GM18870 (cell line): Measurements from ENCODE around the gene AADAC.
A peak's percentile ranks its signal among the peaks of the same experiment; 100 is the strongest.
"Not testable (repeated sequence)": the region's sequence is repeated elsewhere in the genome, so short reads cannot be mapped to it uniquely, and the experiment has no call there.

ENCODE experiments used
- ATAC-seq: cut with Tn5 transposase; IDR thresholded peaks from one replicate; pipeline ENCODE4 v1.9.1; 2021; ENCODE audit warnings: moderate library complexity; ENCODE audit not compliant: unreplicated experiment

Gene AADAC

DNA sequence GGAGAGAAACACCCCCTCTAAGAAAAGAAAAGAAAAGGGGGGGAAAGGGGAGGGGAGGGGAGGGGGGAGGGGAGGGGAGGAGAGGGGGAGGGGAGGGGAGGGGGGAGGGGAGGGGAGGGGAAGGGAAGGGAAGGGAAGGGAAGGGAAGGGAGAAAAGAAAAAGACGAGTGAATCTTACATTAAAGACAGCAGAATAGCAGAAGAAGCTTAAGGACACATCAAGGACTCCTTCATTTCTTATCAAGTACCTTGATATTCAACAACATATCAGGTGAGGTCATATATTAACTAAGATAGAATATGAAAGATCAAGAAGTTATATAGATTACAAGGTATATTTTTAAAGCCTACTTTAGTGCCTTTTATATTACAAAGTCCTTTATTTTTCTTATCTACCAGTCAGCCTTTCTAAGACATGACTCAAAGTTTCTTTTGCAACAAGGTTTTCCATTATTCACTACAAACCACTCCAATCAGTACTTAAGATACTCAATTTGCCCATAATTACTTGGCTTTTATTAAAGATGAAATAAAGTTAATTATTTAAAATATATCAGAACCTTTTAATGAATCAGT lies 17.7 kb upstream of the AADAC start:
- ATAC-seq, result no peak

DNA sequence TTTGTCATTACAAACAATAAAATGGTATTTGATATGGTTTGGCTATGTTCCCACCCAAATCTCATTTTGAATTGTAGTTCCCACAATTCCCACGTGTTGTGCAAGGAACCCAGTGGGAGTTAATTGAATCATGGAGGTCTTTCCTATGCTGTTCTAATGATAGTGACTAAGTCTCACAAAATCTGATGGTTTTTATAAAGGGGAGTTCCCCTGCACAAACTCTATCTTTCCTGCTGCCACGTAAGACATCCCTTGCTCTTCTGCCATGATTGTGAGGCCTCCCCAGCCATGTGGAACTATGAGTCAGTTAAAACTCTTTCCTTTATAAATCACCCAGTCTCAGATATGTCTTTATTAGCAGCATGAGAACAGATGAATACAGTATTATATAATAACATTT lies 15.4 kb upstream of the AADAC start:
- no peak for ATAC-seq

DNA sequence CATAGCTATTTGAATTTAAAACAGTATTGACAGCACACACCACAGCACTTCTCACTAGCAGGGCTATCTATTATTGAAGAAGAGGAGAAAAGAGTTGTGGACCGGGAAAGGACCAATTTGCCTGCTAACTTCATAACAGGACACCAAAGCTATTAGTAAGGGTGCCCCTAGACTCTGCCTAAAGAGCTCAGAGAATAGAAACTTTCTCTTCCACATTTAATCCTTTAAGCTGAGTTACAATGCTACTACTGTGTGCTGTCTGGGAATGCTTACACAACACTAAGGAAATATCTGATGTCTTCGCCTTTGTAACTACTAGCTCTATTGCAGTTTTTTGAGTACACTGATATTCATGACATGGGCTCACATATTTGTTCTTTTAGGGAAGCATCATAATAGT lies 13.5 kb upstream of the AADAC start:
- no peak for ATAC-seq

DNA sequence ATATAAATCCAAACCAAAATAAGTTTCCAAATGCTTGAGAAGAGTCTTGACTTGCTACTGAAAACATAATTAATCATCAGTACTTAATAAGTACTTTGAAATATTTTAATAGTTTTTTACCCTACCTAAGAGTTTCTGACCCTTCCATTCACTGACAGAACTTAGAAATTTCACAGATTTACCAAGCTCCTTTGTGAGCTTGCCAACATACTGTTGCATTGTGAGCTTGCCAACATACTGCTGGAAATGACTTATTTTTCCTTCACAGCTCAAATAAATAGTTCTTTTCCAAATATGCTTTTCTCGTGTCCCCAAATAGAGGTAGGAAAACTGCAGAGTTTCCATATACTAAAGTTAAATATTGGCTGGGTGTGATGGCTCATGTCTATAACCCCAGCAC lies 9.6 kb upstream of the AADAC start:
- no peak for ATAC-seq

DNA sequence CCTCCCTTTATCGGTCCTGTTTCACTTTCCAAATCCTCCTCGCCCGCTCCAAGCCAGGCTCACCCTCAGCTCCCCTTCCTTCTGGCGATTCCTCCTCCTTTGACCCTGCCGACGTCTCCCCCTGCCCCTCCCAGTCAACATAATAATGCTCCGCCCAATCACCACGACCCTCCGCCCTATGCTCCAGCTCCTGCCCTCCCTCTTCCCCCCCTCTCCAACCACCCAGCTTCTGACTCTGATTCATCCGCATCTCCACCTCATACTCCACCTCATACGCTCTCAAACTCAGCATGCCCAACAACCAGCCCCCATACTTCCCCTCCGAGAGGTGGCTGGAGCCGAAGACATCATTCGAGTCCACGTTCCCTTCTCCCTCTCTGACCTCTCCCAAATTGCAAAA lies 7.1 kb upstream of the AADAC start:
- ATAC-seq, result no peak

DNA sequence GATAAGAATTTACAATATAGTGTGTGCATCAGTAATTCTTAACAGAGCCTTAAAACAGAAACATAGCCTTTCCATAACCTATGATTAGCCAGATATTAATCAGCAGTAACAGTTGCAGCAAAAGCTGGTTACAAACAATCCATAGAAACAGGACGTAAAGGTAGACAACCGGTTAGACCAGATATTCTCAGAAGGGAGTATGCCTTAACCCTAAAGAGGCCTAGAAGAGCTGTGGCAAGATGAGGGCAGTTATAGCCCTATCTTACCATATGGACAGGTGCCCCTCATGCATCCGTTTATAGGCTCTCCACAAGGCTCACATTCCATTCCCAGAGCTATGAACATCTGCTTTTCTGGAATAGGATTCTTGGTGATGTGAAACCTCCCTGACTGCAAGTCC lies 5.0 kb upstream of the AADAC start:
- not testable (repeated sequence) for ATAC-seq

DNA sequence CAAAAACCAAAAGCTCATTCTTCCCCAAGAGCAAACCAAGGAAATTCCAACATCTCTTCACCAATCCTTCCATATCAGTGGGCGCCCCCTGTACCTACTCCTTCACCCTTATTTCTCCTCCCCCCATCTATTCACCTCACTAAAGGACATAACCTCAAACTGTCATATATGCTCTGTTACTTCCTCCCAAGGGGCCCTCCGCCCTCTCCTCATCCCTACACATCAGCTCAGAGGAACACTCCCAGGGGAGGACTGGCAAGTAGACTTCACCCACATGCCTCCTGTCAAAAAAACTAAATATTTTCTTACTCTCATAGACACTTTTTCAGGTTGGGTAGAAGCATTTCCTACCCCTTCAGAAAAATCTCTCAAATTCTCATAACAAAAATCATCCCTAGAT lies 2.4 kb upstream of the AADAC start:
- ATAC-seq, result no peak

DNA sequence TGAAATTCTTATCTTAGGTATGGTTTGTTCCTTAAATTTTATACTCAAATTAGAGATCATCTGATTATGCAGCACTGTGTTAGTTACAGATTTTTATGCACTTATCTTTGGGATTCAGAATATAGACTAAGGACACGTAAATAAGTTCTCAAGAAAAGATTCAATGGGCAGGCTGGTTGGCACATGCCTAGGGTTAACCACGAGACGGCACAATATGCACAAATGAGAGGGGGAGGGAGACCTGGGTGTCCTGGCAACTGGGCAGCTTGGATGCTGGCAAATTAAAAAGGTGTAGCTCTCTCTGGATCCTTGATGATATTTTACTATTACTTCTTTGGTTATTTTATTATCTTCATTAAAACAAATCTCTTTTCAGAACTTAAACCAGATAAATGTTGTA lies 672 bp downstream of the AADAC start:
- no peak for ATAC-seq

DNA sequence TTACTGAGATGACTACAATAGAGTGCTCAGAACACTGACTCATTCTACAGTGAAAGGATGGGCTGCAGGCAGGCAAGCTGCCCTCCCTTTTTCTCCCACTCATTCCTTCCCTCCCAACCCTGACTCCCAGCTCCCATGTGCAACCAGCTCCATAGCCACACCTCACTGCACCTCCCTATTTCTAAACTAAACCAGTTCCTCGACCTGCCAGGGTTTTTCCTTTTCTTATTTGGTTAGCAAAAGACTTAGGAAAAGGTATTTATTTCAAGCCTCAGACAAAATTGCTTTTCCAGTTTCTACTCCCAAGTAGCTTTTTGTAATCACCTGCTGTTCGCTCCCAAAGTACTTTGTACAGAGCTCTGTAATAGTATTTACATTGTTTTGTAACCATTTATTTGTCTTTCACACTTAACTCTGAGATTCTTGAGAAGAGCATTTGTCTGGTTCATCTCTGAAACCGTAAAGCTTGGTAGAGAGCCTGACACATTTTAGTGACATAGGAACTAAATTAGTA lies 2.2 kb downstream of the AADAC start:
- no peak for ATAC-seq

DNA sequence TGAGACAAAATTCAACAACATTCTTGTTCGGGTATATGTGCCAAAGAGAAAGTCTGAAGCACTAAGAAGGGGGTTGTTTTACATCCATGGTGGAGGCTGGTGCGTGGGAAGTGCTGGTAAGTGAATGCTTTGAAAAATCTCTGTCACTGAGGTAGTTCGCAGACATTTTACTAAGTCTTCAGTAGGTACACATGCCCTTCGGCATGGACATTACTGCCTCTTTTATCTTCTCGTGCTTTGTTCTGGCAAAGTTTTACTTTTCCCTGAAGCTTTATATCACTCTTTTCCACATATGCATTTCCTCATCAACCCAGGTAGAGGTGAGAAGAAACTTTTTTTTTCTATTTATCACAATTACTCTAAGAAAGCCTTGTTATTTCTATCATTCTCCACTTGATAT lies 3.6 kb downstream of the AADAC start:
- ATAC-seq, result no peak

DNA sequence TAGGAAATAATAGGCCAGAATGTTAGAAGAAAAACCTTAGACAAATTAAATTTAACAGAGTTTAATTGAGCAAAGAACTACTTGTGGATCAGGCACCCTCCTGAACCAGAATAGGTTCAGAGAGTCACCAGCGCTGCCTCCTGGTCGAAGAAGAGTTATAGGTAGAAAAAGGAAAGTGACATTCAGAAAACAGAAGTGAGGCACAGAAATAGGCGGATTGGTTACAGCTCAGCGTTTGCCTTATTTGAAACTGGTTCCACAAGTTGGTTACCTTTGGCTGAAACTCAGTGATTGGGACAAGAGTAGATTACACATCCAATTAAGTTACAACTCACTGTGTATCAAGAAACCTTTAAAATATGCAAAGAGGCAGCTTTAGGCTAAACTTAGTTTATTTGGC lies 4.4 kb downstream of the AADAC start:
- no peak for ATAC-seq

DNA sequence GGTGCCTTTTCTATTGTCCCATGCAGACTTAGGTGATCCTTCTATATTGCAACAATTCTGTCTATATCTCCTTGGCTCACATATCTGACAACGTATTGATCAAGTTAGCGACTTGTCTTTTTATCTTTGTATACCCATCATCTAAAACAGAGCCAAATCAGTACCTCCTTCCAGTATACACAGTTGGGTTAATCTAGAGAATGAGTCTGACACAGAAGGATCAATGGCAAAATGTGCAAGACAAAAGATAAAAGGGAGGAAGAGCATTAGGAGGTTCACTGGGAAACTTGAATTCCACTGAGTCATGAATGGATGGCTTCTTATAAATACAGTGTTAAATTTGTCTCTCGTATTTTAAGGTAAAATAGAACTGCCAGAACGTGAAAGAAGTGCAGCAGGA lies 6.0 kb downstream of the AADAC start:
- ATAC-seq, result no peak

DNA sequence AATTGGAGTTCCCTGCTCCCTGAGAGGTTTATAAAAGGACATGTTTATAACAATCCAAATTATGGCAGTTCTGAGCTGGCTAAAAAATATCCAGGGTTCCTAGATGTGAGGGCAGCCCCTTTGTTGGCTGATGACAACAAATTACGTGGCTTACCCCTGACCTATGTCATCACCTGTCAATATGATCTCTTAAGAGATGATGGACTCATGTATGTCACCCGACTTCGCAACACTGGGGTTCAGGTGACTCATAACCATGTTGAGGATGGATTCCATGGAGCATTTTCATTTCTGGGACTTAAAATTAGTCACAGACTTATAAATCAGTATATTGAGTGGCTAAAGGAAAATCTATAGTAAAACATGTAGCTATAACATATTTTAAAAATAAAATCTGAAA lies 13.9 kb downstream of the AADAC start:
- no peak for ATAC-seq

DNA sequence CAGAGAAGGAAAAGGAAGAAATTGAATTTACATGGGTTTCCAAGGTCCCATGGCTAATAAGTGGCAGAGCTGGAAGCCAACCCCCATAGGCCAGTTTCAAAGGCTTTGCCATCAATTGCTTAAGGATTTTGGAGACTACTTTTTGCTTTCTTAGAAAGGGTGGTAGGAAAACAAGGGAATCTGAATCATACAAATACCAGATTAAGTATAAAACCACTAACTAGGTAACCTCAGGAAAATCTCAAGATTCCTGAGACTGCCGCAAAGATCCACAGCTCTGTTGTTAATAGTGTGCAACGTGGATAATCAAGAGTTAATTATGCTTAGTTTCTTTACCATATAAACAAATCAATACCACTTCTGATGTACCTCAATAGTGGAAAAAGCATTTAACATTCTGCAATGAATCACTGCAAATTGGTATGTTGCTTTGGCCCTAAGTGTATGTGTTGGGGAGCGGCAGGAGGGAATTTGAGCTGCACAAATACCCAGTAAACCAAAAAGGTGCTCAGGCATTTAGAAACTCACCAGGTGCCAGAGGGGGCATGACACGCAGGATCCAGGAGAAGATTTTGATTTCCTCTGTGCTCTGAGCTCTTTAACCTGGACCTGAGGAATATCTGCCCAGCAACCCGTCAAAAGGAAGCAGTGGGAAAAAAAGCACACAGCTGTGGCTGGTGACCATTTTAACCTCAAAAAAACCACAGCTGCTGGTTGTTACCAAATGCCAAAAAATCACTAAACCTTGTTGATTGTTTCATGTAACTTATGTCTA lies 22.0 kb downstream of the AADAC start:
- ATAC-seq, result no peak

DNA sequence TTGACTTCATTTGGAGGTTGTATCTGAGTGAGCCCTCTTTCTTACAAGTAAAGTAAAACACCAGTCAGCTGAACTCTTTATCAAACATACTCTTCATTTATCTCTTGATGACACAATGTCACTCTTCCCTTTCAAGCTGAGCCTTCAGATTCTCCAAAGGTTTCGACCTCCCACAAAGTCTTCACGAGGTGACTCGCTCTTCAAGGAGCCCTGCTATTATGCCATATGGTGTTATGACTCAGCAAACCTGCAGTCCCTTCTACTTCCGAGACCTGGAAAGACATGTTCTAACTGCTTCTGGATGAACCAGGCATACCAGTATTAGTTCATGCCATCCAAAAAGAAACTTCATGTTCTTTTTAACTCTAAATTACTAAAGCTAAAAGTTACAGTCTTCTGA lies 23.1 kb downstream of the AADAC start:
- no peak for ATAC-seq

DNA sequence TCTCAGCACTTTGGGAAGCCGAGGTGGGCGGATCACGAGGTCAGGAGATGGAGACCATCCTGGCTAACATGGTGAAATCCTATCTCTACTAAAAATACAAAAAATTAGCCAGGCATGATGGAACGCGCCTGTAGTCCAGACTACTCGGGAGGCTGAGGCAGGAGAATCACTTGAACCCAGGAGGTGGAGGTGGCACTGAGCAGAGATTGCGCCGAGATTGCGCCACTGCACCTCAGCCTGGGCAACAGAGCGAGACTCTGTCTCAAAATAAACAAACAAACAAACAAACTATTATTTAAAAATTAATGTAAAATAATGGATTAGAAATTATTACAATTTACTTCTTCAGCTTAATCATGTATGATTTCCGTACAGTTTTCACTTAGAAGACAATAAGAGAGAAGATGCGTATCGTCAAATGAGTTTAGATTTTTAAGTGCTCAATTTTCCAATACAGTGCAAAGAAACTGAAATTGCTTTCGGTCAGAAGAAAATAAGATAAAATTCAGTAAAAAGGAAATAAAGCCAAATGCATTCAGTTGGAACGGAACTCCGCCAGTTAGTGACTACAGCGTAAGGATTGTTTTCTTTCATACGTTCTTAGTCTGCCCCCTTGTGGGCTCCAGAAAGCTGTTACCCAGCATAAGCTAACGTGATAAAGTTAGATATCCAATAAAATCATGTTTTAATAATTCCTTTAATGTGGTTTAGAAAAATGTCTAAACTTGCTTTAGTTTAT lies 24.8 kb downstream of the AADAC start:
- peak; percentile 72 for ATAC-seq

DNA sequence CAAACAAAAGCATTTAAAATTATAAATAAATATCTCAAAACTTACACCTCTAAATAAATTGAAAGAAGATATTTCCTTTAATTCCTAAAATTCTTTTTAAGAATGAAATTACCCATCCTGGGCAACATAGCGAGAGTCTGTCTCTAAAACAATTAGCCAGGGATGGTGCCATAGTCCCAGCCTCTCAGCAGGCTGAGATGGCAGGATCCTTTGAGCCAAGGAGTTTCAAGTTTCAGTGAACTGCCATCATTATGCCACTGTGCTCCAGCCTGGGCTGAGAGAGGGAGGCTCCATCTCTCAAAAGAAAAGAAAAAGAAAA lies 25.4 kb downstream of the AADAC start:
- ATAC-seq, result no peak

DNA sequence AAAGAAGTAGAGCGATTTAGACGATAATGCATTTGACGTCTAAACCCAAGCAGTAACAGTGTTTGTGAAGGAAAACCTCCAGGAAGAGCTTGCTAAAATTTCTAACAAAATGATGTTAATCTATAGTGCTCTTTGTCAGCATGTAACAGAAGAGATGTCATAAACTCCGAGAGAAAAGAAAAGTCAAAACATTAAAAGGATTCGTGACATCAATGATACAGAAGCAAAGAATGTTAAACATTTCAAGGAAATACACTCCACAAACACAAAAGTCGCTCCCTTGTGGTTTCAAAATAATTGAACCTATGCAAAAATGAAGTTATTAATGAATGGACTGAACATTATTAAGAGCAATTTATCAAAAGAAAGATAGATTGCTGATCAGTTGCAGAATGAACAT lies 27.9 kb downstream of the AADAC start:
- ATAC-seq, result no peak

DNA sequence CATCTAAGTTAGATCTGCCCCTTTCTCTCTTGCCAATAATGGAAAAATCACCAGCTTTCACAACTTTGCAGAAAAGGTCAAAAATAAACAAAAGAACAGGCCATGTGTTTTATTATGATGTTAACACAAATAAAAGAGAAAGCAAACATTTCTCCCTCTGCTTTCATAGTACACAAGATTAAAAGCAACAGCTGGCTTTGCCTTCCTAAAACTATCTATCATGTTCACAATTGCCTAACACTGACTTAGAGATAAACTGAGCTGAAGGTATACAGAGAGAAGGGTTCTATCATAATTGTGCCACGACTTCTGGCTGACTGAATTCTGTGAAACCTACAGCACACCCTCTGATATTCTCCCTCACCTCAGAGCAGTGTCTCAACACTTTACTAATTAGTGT lies 29.4 kb downstream of the AADAC start:
- no peak for ATAC-seq

DNA sequence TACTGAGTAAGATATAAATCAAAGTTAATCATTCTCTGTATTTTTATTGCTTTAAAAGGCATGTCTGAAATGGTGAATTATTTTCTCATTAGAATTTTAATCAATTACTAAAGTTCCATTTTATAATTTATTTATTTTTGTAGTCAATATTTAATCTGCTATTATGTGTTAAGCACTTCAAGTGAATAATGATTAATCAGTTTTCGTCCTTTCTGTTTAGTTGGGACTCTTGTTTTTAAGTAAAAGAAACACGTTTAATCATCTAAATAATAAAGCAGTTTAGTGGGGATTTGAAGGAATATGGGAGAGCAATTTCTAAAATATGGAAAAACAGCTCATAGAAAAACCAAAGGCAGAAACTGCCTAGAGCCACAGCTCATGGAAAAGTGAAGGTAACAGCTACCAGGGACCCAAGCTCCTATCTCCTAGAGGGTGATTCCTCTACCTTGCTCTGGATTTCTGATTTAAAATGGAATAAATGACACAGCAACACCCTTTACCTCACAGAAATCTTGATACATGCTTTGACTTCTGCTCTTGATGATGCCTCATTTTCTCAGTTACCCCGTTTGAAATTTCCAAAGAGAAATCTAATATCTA lies 31.5 kb downstream of the AADAC start:
- no peak for ATAC-seq

DNA sequence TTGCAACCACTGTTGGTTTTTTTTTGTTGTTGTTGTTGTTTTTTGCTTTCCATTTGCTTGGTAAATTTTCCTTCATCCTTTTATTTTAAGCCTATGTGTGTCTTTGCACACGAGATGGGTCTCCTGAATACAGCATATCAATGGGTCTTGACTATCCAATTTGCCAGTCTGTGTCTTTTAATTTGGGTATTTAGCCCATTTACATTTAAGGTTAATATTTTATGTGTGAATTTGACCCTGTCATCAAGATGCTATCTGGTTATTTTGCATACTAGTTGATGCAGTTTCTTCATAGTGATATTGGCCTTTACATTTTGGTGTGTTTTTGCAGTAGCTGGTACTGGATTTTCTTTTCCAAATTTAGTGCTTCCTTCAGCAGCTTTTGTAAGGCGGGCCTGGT lies 36.1 kb downstream of the AADAC start:
- not testable (repeated sequence) for ATAC-seq
